Parathyroid adenoma (tissue), 2 donors: ENCODE results near the gene SPO11.

Source experiments
- H2AFZ ChIP-seq: fragments of 300-600 bp; sonication (generic); one replicate; pipeline ENCODE4 v1.7.0; 2017; ENCODE audit warnings: antibody characterized with exemption, mild to moderate bottlenecking
- H3K27ac ChIP-seq: fragments of 300-600 bp; sonication (generic); one replicate; pipeline ENCODE4 v1.7.0; 2017
- H3K27me3 ChIP-seq: fragments of 300-600 bp; sonication (generic); one replicate; pipeline ENCODE4 v1.7.0; 2017; ENCODE audit warnings: low read length; ENCODE audit not compliant: control insufficient read depth, insufficient read depth
- H3K36me3 ChIP-seq: fragments of 300-600 bp; sonication (generic); one replicate; pipeline ENCODE4 v1.7.0; 2017; ENCODE audit warnings: low read length; ENCODE audit not compliant: control insufficient read depth, insufficient read depth
- H3K4me1 ChIP-seq: fragments of 300-600 bp; sonication (generic); one replicate; pipeline ENCODE4 v1.7.0; 2017; ENCODE audit warnings: control low read depth
- H3K4me2 ChIP-seq: fragments of 300-600 bp; sonication (generic); one replicate; pipeline ENCODE4 v1.7.0; 2017; ENCODE audit warnings: low read length
- H3K4me3 ChIP-seq: fragments of 300-600 bp; sonication (generic); one replicate; pipeline ENCODE4 v1.7.0; 2017; ENCODE audit warnings: low read depth, low read length
- H3K79me2 ChIP-seq: fragments of 300-600 bp; sonication (generic); one replicate; pipeline ENCODE4 v1.7.0; 2017; ENCODE audit warnings: control low read depth
- H3K9ac ChIP-seq: fragments of 300-600 bp; sonication (generic); one replicate; pipeline ENCODE4 v1.7.0; 2017; ENCODE audit warnings: mild to moderate bottlenecking
- H3K9me3 ChIP-seq: fragments of 300-600 bp; sonication (generic); one replicate; pipeline ENCODE4 v1.7.0; 2017; ENCODE audit warnings: low read length; ENCODE audit not compliant: control insufficient read depth
- TF ChIP-seq, protein P1 (sequence below): fragments of 300-600 bp; sonication (generic); IDR thresholded peaks from one replicate; pipeline ENCODE4 v1.7.0; 2017; ENCODE audit warnings: antibody characterized with exemption, mild to moderate bottlenecking
- donor health status: primary hyperparathyroidism.

The SPO11 gene

DNA sequence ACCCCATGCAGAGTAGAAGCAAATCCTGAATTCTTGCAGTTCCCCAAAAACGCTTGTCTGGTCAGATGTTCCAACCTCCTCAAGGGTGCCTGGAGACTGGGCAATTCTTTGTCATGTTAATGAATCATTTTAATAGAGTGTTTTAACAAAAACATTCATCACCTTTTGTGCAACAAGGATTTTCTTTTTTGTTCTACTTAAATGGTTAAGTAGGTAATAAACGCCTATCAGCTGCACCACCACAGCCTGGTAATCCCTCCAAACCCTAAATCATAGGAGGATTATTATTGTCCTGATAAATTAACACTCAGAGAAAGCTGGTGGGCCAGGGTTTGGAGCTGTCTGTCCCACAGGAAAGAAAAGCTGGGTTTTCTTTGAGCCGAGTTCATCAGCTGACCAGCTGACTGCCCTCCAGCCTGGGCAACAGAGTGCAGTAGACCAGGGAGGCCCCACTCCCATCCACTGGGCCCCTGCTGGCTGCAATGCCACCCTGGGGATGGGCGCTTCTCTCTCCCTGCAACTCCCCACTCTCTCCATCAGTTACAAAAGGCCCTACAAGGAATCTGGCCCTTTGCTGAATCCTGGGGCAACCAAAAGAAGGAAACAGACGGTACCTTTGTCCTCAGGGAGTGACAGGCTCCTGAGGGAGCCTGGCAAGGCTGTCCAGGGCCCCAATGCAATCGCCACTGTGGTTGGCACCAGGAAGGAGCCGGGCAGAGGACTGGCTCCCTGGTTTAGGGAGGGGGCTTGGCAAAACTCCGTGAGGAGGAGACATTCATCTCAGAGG, 40.0 kb upstream of the SPO11 start:
- no peaks in the 10 kb centered on the region for H3K36me3 ChIP-seq
- no peaks in the 10 kb centered on the region for H3K9me3 ChIP-seq
- H3K27ac ChIP-seq, result no peak overlapping the region
- no peaks in the 10 kb centered on the region for H3K79me2 ChIP-seq
- no peaks in the 10 kb centered on the region for H3K4me1 ChIP-seq
- no peak overlapping the region for H2AFZ ChIP-seq
- TF ChIP-seq, protein P1, sequence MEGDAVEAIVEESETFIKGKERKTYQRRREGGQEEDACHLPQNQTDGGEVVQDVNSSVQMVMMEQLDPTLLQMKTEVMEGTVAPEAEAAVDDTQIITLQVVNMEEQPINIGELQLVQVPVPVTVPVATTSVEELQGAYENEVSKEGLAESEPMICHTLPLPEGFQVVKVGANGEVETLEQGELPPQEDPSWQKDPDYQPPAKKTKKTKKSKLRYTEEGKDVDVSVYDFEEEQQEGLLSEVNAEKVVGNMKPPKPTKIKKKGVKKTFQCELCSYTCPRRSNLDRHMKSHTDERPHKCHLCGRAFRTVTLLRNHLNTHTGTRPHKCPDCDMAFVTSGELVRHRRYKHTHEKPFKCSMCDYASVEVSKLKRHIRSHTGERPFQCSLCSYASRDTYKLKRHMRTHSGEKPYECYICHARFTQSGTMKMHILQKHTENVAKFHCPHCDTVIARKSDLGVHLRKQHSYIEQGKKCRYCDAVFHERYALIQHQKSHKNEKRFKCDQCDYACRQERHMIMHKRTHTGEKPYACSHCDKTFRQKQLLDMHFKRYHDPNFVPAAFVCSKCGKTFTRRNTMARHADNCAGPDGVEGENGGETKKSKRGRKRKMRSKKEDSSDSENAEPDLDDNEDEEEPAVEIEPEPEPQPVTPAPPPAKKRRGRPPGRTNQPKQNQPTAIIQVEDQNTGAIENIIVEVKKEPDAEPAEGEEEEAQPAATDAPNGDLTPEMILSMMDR, result no peak
- H3K4me2 ChIP-seq, result no peak overlapping the region
- H3K4me3 ChIP-seq, result no peak overlapping the region
- no peak overlapping the region for H3K9ac ChIP-seq
- peaks cover 3% of the 10 kb centered on the region for H3K27me3 ChIP-seq

DNA sequence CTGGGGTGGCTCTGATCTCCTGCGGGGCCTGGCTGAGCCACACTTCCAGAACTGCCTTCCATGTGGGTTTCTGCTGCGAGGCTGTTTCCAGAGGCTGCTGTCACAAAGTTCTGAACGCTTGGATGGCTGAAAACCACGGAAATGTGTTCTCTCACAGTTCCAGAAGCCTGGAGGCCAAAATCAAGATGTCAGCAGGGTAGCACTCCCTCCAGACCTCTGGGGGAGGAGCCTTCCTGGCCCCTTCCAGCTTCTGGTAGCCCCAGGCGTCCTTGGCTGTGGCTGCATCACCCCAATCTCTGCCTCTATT, 39.5 kb upstream of the SPO11 start:
- H3K27me3 ChIP-seq, result peaks cover 3% of the 10 kb centered on the region
- no peaks in the 10 kb centered on the region for H3K9me3 ChIP-seq

DNA sequence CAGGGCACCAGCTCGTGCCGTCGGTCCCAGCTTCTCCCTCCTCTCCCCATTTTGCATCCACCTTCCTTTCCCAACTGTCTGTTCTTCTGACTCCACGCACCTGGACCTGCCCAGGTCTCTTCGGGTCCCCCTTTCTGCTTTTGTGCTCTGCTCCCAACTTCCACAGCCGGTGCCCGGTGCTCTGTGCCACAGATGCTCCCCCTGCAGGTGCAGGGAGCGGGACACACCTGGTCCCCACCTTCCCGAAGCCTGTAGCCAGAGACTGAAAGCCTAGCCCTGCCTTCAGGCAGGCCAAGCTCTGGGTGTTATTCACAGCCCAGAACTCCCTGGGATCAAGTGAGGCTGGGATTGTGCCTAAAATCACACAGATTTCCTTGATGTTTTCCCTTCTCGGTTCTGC, 38.6 kb upstream of the SPO11 start:
- Histone ChIP-seq H3K4me2 (no peak overlapping the region), H3K4me3 (no peak overlapping the region), H3K9me3 (no peaks in the 10 kb centered on the region), H3K4me1 (no peaks in the 10 kb centered on the region), H2AFZ (no peak overlapping the region), H3K36me3 (no peaks in the 10 kb centered on the region), H3K27me3 (peaks cover 3% of the 10 kb centered on the region), H3K9ac (no peak overlapping the region), H3K79me2 (no peaks in the 10 kb centered on the region), H3K27ac (no peak overlapping the region)
- TF ChIP-seq, protein P1, result no peak

More for the DNA sequence above, 39.5 kb upstream of the SPO11 start:
- Histone ChIP-seq H3K27ac (no peak overlapping the region), H3K79me2 (no peaks in the 10 kb centered on the region), H3K36me3 (no peaks in the 10 kb centered on the region), H2AFZ (no peak overlapping the region), H3K9ac (no peak overlapping the region), H3K4me1 (no peaks in the 10 kb centered on the region), H3K4me3 (no peak overlapping the region), H3K4me2 (no peak overlapping the region)
- TF ChIP-seq, protein P1, result no peak

DNA sequence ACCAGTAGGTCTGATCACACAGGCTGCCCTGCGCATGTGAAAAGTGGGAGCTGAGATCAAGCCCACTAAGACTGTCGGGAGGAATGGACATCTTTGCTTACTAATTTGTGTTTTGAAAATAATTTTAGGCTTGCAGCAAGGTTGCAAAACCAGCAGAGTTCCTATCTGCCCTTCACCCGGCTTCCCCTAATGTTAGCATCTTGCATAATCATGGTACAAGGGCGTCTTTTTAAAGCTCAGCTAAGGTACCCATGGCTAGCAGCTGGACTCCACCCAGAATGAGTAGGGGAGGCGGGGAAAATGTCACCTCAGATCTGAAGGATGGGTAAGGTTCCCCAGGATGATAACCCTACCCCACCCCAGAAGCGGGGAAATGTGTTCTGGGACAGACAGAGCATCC, 37.9 kb upstream of the SPO11 start:
- no peak overlapping the region for H2AFZ ChIP-seq
- H3K79me2 ChIP-seq, result no peaks in the 10 kb centered on the region
- TF ChIP-seq, protein P1, result no peak
- no peaks in the 10 kb centered on the region for H3K36me3 ChIP-seq
- no peaks in the 10 kb centered on the region for H3K9me3 ChIP-seq
- no peaks in the 10 kb centered on the region for H3K4me1 ChIP-seq
- peaks cover 3% of the 10 kb centered on the region for H3K27me3 ChIP-seq
- H3K9ac ChIP-seq, result no peak overlapping the region
- H3K4me3 ChIP-seq, result no peak overlapping the region
- H3K4me2 ChIP-seq, result no peak overlapping the region
- no peak overlapping the region for H3K27ac ChIP-seq

DNA sequence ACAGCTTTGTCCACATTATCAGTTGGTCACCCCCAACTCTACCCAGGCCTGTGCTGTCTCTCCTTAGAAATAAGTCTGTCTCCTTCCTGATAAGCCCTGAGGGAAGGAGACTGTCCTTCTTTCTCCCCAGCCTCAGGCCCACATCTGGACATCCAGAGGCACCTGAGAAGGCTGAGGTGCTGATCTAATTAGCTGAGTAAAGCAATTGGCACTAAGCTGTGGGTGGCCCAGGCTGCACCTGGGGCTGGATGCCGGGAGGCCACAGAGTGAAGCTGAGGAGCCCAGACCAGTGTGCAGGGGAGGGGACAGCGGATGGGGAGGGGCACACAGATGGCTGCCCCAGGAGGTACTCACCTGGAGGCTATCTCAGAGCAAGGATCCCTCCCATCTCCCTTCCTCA, 37.0 kb upstream of the SPO11 start:
- Histone ChIP-seq H3K9ac (no peak overlapping the region), H3K36me3 (no peaks in the 10 kb centered on the region), H3K27ac (no peak overlapping the region), H3K79me2 (no peaks in the 10 kb centered on the region), H2AFZ (no peak overlapping the region), H3K4me2 (no peak overlapping the region), H3K4me1 (no peaks in the 10 kb centered on the region), H3K4me3 (no peak overlapping the region), H3K27me3 (peaks cover 3% of the 10 kb centered on the region), H3K9me3 (no peaks in the 10 kb centered on the region)
- TF ChIP-seq, protein P1, result no peak
